ENCODE measurements around the gene CDK7. TPM values are rescaled to one million over a fixed set of nuclear protein-coding genes. Genes with fewer than 3 reads are reported as not detected.

The CDK7 gene
- 10 to 100 TPM; 25.5 to 99.1 TPM for total RNA-seq

DNA sequence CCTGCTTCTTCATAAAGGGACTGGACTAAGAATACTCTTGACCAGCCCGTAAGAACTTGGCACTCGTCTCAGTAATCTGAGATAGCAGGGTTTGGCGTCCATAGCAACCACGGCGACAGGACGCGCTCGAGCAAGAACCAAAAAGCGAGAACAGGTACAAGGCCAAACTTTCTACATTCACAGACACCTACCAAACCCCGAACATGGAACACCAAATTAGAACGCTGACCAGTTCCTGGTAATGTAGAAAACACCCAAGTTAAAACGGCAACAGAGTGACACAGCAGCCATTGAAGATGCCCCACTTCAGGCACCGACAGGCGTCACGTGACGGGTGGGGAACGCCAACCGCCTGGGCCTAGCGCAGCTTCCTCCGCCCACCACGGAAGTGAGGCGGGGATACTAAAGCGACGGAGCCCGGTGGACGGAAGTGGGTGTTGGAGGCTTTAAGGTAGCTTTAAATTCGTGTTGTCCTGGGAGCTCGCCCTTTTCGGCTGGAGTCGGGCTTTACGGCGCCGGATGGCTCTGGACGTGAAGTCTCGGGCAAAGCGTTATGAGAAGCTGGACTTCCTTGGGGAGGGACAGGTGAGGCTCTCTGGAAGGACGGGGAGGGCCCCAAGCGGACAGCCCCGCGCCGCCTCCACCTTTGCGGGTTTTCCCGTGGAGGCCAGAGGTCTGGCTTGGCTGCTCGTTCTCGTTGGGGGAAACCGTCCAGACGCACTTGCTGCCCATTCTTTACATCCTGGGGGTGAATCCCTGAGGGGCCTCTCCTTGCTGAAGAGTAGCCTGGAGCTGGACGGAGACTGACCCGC, at the start of gene CDK7:
Gene CDK7 (plus strand): TSS at position 430 of the 812 bp plus-strand sequence. CDS start 90 bp downstream, at position 520.
- WGBS: under 1% methylated on average over 49 of the region's 49 CpGs
- TF ChIP-seq POLR2AphosphoS5 (IDR thresholded peaks at IDR 0.05): peak; percentile 96
- TF ChIP-seq, protein P1, sequence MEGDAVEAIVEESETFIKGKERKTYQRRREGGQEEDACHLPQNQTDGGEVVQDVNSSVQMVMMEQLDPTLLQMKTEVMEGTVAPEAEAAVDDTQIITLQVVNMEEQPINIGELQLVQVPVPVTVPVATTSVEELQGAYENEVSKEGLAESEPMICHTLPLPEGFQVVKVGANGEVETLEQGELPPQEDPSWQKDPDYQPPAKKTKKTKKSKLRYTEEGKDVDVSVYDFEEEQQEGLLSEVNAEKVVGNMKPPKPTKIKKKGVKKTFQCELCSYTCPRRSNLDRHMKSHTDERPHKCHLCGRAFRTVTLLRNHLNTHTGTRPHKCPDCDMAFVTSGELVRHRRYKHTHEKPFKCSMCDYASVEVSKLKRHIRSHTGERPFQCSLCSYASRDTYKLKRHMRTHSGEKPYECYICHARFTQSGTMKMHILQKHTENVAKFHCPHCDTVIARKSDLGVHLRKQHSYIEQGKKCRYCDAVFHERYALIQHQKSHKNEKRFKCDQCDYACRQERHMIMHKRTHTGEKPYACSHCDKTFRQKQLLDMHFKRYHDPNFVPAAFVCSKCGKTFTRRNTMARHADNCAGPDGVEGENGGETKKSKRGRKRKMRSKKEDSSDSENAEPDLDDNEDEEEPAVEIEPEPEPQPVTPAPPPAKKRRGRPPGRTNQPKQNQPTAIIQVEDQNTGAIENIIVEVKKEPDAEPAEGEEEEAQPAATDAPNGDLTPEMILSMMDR (IDR thresholded peaks at IDR 0.05): peak in 2 of 4 experiments; percentile 3 to 38
- TF ChIP-seq POLR2A (IDR thresholded peaks at IDR 0.05): peak; percentile 73
- intact Hi-C loops (cut with DNase I): loop anchor here (5.0 kb wide), 1 partner anchor 98 kb away; the partner anchor contains the start of gene CCDC125

DNA sequence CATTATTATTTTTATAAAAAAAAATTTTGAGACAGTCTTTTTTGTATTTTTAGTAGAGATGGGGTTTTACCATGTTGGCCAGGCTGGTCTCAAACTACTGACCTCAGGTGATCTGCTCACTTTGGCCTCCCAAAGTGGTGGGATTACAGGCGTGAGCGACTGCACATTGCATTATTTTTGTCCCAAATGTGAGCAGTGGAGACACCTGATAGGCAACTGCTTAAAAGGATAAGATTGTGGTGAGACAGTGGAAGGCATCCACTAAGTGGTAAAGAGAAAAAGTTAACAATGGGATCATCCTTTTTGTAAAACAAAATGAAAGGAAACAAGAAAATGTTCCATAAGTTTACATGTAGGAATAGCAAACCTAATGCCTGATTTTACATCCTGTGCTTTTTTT, 47.3 kb upstream of the CDK7 start:
- no peaks in the 10 kb centered on the region for H3K27me3 ChIP-seq (replicated peaks; ENCODE audit: insufficient read depth)
- no peak overlapping the region for H3K27ac ChIP-seq
- TF ChIP-seq, protein P1 (IDR thresholded peaks at IDR 0.05): no peak
- TF ChIP-seq POLR2A (IDR thresholded peaks at IDR 0.05): no peak
- no peak for TF ChIP-seq POLR2AphosphoS5 (IDR thresholded peaks at IDR 0.05)
- WGBS: 92% methylated on average over 2 of the region's 2 CpGs
- intact Hi-C loops (cut with DNase I): no loop called here
- H3K4me1 ChIP-seq (replicated peaks): no peaks in the 10 kb centered on the region
- no peak for DNase-seq (ENCODE audit: low spot score)
- no peaks in the 10 kb centered on the region for H3K9me3 ChIP-seq
- no peaks in the 10 kb centered on the region for H3K36me3 ChIP-seq
- H3K4me3 ChIP-seq: no peak overlapping the region

More for the DNA sequence above, at the start of gene CDK7:
- Histone ChIP-seq H3K36me3 (no peaks in the 10 kb centered on the region), H3K4me3 (peak within 1 kb of the TSS; percentile 76 to 79), H3K4me1 (replicated peaks) (peaks cover 5% of the 10 kb centered on the region), H3K27me3 (replicated peaks; ENCODE audit: insufficient read depth) (no peaks in the 10 kb centered on the region), H3K9me3 (no peaks in the 10 kb centered on the region), H3K27ac (peak within 1 kb of the TSS; percentile 83 to 84)
- peak; percentile 95 for DNase-seq (ENCODE audit: low spot score)

DNA sequence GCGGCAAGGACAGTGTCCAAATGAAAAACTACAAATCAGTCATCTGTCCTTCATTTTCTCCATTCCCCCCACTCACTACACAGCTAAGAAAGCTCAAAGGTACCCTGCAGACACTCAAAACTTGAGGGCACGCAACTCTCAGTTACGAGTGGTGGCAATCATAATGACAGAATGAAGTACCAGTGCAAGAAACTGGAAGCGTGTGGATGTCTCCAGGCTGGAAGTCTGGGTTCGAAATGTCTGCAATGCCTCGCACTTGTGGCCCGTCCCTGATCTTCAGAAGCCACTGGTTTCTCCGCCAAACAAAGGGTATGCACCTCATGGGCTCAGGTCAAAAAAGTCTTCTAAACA, 45.9 kb upstream of the CDK7 start:
- no peaks in the 10 kb centered on the region for H3K36me3 ChIP-seq
- WGBS: 15% methylated on average over 8 of the region's 8 CpGs
- no peaks in the 10 kb centered on the region for H3K9me3 ChIP-seq
- H3K4me1 ChIP-seq (replicated peaks): no peaks in the 10 kb centered on the region
- H3K27ac ChIP-seq: peak overlapping the region; percentile 40 to 64
- TF ChIP-seq, protein P1 (IDR thresholded peaks at IDR 0.05): no peak
- no peak for TF ChIP-seq POLR2A (IDR thresholded peaks at IDR 0.05)
- no peak for TF ChIP-seq POLR2AphosphoS5 (IDR thresholded peaks at IDR 0.05)
- no peaks in the 10 kb centered on the region for H3K27me3 ChIP-seq (replicated peaks; ENCODE audit: insufficient read depth)
- intact Hi-C loops (cut with DNase I): no loop called here
- H3K4me3 ChIP-seq: peak overlapping the region; percentile 48 to 61
- no peak for DNase-seq (ENCODE audit: low spot score)

DNA sequence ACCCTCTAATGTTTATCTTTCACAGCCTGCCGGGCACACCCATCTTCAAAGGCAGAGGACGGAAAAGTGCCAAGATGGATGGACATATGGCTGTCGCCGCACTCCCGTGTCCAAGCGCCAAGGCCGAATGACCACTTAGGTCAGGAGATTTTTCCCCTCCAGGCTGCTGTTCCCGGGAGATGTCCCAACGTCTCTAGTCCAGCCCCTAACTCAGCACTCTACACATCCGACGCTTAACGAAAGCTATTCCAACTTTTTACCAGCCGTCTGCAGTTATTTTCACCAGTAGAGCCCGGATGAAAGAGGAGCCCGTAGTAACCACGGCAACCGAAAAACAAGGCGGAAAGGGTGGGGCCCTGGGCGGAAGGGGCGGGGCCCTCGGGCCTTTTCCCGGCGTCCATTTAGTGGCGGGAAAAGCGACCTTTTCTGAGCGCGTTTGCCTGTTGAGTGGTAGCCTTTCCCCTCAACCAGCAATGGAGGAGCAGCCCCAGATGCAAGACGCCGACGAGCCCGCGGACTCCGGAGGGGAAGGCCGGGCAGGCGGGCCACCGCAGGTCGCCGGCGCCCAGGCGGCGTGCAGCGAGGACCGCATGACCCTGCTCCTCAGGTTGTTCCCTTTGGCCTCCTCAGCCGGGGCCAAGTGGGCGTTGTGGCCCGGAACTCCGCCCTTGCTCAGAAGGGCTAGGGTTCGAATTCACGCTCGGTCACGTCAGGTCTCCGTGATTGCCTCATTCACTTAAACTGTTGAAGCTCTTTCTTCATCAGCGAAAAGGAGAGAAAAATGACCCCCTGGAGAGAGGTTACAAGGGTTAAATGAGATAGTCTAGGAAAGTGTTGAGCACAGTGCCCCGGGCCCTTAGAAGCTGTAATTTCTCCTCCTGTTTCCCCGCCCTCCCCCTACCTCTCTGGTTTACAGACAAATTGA, 45.3 kb upstream of the CDK7 start, which contains the start of gene CENPH:
Gene CENPH (plus strand): TSS at position 422 of the 925 bp plus-strand sequence. CDS start 52 bp downstream, at position 474.
- peak; percentile 70 for DNase-seq (ENCODE audit: low spot score)
- 1% methylated on average over 53 of the region's 55 CpGs for WGBS
- intact Hi-C loops (cut with DNase I): no loop called here

DNA sequence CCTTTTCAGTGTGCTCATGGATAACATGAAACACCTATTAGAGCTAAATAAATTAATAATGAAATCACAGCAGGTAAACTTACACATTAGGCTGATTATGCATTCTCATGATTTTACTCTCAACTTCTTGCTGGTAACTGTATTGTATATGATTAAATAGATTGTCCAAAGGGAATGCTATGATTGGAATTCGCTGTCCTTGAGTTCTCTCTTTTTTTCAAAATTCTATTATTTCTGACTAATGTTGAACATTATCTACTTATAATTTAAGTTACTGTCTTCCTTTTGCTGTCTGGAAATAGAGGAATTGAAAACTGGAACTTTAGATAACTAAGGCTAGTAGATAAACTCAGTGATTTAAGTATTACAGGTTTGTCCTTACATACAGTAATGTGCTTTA, 32.2 kb upstream of the CDK7 start:
- Histone ChIP-seq H3K27ac (no peak overlapping the region), H3K9me3 (no peaks in the 10 kb centered on the region), H3K27me3 (replicated peaks; ENCODE audit: insufficient read depth) (no peaks in the 10 kb centered on the region), H3K4me3 (no peak overlapping the region), H3K36me3 (no peaks in the 10 kb centered on the region), H3K4me1 (replicated peaks) (no peaks in the 10 kb centered on the region)
- no peak for TF ChIP-seq POLR2A (IDR thresholded peaks at IDR 0.05)
- TF ChIP-seq, protein P1 (IDR thresholded peaks at IDR 0.05): no peak
- DNase-seq (ENCODE audit: low spot score): no peak
- WGBS: 98% methylated on average over 1 of the region's 1 CpG
- intact Hi-C loops (cut with DNase I): no loop called here

More for the DNA sequence above, 45.3 kb upstream of the CDK7 start, which contains the start of gene CENPH:
- H3K27ac ChIP-seq: peak within 1 kb of the TSS; percentile 40 to 64
- H3K9me3 ChIP-seq: no peaks in the 10 kb centered on the region
- H3K4me3 ChIP-seq: peak within 1 kb of the TSS; percentile 48 to 61
- H3K27me3 ChIP-seq (replicated peaks; ENCODE audit: insufficient read depth): no peaks in the 10 kb centered on the region
- H3K4me1 ChIP-seq (replicated peaks): no peaks in the 10 kb centered on the region
- TF ChIP-seq POLR2A (IDR thresholded peaks at IDR 0.05) (no peak), POLR2AphosphoS5 (IDR thresholded peaks at IDR 0.05) (peak; percentile 78)
- H3K36me3 ChIP-seq: no peaks in the 10 kb centered on the region
